Measurements from ENCODE around the gene PIEZO2.
"Not testable (repeated sequence)": the region's sequence is repeated elsewhere in the genome, so short reads cannot be mapped to it uniquely, and the experiment has no call there.

PIEZO2 gene

GRCh38 chr18:10926621-10927161, 222.7 kb downstream of the PIEZO2 start:
- DNase-seq (ENCODE audit: low read depth): no peak

- DNase-seq (ENCODE audit: low read depth): no peak
Measured at GRCh38 chr18:10924290-10924689, 225.1 kb downstream of the PIEZO2 start.

GRCh38 chr18:10923551-10924070, 225.8 kb downstream of the PIEZO2 start:
- DNase-seq (ENCODE audit: low read depth): no peak

GRCh38 chr18:10923141-10923540, 226.2 kb downstream of the PIEZO2 start:
- no peak for DNase-seq (ENCODE audit: low read depth)

GRCh38 chr18:10922712-10923111, 226.7 kb downstream of the PIEZO2 start:
- not testable (repeated sequence) for DNase-seq (ENCODE audit: low read depth)

GRCh38 chr18:10920309-10920708, 229.1 kb downstream of the PIEZO2 start:
- DNase-seq (ENCODE audit: low read depth): not testable (repeated sequence)

GRCh38 chr18:10919851-10920250, 229.5 kb downstream of the PIEZO2 start:
- DNase-seq (ENCODE audit: low read depth): no peak

GRCh38 chr18:10916865-10917264, 232.5 kb downstream of the PIEZO2 start:
- DNase-seq (ENCODE audit: low read depth): no peak

GRCh38 chr18:10916387-10916786, 233.0 kb downstream of the PIEZO2 start:
- DNase-seq (ENCODE audit: low read depth): no peak

- DNase-seq (ENCODE audit: low read depth): not testable (repeated sequence)
Measured at GRCh38 chr18:10915748-10916147, 233.6 kb downstream of the PIEZO2 start.

- not testable (repeated sequence) for DNase-seq (ENCODE audit: low read depth)
Measured at GRCh38 chr18:10914610-10915009, 234.8 kb downstream of the PIEZO2 start.

- DNase-seq (ENCODE audit: low read depth): no peak
Measured at GRCh38 chr18:10913919-10914318, 235.4 kb downstream of the PIEZO2 start.

- no peak for DNase-seq (ENCODE audit: low read depth)
Measured at GRCh38 chr18:10912790-10913545, 236.4 kb downstream of the PIEZO2 start.

GRCh38 chr18:10909724-10910123, 239.6 kb downstream of the PIEZO2 start:
- DNase-seq (ENCODE audit: low read depth): no peak

- no peak for DNase-seq (ENCODE audit: low read depth)
Measured at GRCh38 chr18:10908760-10909159, 240.6 kb downstream of the PIEZO2 start.

- DNase-seq (ENCODE audit: low read depth): no peak
Measured at GRCh38 chr18:10907749-10908148, 241.6 kb downstream of the PIEZO2 start.

GRCh38 chr18:10901329-10901728, 248.0 kb downstream of the PIEZO2 start:
- DNase-seq (ENCODE audit: low read depth): no peak

- no peak for DNase-seq (ENCODE audit: low read depth)
Measured at GRCh38 chr18:10900435-10900834, 248.9 kb downstream of the PIEZO2 start.

- DNase-seq (ENCODE audit: low read depth): no peak
Measured at GRCh38 chr18:10899481-10899880, 249.9 kb downstream of the PIEZO2 start.

- DNase-seq (ENCODE audit: low read depth): no peak
Measured at GRCh38 chr18:10898417-10898974, 250.9 kb downstream of the PIEZO2 start.

GRCh38 chr18:10896851-10897250, 252.5 kb downstream of the PIEZO2 start:
- DNase-seq (ENCODE audit: low read depth): no peak

GRCh38 chr18:10895976-10896375, 253.4 kb downstream of the PIEZO2 start:
- no peak for DNase-seq (ENCODE audit: low read depth)

GRCh38 chr18:10894501-10894900, 254.9 kb downstream of the PIEZO2 start:
- DNase-seq (ENCODE audit: low read depth): no peak

All from stimulated activated CD8-positive, alpha-beta memory T cell treated with anti-CD3 and anti-CD28 coated beads, Interleukin-12 subunit alpha, Interleukin-12 subunit beta, amount 100 ng/mL, for 4 hours (primary cell).